NCI-H460 (cell line): ENCODE measurements around the gene DHX8. TPM values are rescaled to one million over a fixed set of nuclear protein-coding genes. Genes with fewer than 3 reads are reported as not detected.
"Not testable (repeated sequence)": the region's sequence is repeated elsewhere in the genome, so short reads cannot be mapped to it uniquely, and the experiment has no call there.

Experiments used
- DNase-seq: peaks from one replicate; pipeline ENCODE4 v3.0.0-alpha.2; 2016; ENCODE audit warnings: low read depth; ENCODE audit errors: extremely low read depth
- polyA plus RNA-seq: library from polyadenylated mRNA; depleted of rRNA; stranded (reverse); fragments of >200 nt; gene quantifications from 2 replicates; pipeline ENCODE4 v1.2.3, GENCODE V29; 2014; cell fraction: nucleus; rRNA removed
- total RNA-seq: library from RNA; depleted of rRNA; stranded (reverse); fragments of >200 nt; shearing (Covaris generic); gene quantifications from 2 replicates; pipeline ENCODE4 v1.2.3, GENCODE V29; 2014; rRNA removed

DHX8 gene
- 45.8 and 54.1 TPM in 2 replicates for total RNA-seq
- polyA plus RNA-seq, result 14.2 and 20.4 TPM in 2 replicates

DNA sequence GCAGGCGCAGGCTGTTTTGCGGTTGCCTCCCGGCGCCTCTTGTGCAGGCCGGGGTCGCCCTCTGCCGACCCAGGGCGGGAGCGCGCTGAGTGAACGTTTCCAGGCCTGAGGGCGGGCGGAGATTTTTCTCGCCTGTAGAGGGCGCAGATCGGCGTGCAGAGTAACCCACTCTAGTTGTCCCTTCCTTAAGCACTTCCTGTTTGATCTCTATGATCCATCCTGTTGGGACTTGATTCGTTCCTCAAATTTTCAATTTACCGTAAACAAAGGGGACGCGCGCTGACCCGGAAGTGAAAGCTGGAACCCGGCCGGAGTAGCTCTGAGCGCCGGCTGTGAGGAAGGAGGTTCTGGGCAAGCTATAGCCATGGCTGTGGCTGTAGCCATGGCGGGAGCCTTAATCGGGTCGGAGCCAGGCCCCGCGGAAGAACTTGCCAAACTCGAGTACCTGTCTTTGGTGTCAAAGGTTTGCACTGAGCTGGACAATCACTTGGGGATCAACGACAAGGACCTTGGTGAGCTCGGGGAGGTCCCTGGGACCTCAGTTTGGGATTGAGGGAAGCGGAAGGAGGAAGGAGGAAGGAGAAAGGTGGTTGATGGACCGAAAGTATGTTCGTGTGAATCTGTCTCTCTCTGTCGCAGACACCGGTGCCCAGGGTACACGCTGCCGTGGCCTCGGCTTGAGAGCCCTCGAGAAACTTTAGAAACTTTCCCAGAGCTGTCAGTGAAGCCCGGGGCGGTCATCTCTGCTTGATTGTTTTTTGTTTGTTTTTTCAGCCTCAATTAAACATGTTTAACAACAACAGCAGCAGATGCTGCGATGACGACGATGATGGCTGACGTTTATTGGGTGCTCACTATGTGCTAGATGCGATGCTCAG lies at the start of gene DHX8:
Gene DHX8, plus strand, starts transcription at position 302 of the 878 bp plus-strand sequence. Its CDS starts 63 bp downstream, at position 365.
- DNase-seq, result peak; percentile 98

DNA sequence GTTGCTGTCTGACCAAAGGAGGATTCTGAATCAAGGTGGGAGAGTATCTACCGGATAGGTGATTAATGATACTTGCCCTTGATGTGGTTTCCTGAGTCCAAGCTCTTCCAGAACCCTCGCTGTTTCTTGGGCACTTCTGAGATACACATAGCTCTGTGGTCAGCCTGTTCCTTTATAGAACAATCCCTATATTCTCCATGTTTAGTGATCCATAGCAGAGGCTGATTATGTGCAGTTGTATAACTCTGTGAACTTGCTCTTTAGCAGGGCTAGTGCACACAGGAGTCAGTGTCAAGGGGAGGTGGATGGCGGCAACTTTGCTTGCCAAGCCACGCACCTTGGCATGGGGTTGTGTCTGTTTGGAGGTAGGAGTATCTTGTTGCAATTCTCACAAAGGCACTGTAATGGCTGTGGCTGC lies 48.9 kb upstream of the DHX8 start:
- no peak for DNase-seq

DNA sequence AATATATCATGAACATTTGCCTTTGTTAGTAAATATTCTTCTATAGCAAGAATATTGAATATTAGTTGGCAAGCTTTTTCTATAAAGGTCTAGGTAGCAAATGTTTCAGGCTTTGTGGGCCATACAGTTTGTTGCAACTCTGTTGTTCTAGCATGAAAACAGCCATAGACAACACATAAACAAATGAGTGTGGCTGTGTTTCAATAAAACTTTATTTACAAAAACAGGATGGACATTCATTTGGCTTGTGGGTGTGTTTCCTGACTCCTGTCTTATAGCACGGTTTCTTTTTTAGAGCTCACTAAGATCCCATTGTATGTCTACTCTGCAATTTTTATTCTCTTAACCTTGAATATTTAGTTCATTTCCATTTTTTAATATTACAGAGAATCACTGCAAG lies 46.0 kb upstream of the DHX8 start:
- no peak for DNase-seq

DNA sequence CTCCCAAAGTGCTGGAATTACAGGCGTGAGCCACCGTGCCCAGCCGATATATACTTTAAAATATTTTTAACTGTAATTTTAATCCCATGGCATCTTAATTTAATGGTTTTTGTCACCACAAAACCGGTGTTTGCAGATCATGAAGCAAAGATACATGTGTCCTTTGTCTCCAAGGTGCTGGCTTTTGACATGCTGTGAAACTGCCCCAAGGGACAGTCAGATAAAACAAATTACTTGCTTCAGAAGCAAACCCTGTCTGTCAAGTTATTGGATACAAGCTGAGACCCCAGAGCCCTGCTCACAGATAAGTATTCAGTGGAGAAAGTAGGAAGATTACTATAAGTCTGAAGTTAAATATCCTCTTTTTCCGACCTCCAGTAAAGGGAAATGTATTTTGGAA lies 45.1 kb upstream of the DHX8 start:
- no peak for DNase-seq

DNA sequence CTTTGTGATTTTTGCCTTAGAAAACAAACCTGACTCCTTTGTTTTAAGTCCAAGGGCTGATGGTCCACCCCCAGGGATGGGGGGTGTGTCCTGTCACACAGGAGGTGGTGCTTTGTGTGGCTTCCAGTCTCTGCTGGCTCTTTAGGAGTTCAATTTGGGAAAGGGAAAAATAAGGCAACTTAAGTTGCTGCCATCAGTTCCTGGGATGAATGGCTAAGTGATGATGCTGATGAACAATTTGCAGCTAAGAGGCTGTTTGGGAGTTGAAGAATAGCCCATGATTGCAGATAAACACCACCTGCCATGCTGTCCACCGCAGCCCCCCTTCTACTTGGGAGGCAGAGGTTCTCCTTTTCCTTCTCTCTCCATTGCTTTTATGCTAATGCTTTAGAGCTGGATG lies 44.7 kb upstream of the DHX8 start:
- no peak for DNase-seq

DNA sequence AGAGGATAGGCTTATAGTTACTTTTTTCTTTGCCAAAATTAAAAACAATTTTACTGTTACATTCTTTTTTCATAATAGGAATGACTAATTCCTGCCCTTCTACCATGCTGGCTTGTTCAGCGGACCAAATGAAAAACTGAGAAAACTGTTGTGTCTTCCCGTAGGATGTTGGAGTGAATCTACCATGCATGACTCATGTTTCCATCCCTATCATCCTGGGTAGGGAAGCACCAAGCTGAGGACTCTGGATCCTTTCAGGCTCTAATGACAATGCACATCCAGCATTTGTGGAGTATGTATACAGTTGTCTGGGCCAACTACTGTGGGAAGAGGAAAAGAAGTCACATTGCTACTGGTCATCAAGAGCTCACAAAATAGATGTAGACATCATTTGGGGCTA lies 41.1 kb upstream of the DHX8 start:
- no peak for DNase-seq

DNA sequence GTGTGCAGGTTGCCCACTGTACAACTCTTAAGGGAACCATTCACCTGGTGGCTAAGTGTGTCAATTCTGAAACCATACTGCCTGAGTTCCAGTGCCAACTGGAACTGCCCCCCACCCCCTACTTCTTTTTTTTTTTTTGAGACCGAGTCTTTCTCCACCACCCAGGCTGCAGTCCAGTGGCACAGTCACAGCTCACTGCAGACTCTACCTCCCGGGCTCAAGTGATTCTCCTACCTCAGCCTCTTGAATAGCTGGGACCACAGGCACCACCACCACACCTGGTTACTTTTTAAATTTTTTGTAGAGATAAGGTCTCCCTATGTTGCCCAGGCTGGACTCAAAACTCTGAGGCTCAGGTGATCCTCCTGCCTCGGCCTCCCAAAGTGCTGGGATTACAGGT lies 40.4 kb upstream of the DHX8 start:
- DNase-seq, result no peak

DNA sequence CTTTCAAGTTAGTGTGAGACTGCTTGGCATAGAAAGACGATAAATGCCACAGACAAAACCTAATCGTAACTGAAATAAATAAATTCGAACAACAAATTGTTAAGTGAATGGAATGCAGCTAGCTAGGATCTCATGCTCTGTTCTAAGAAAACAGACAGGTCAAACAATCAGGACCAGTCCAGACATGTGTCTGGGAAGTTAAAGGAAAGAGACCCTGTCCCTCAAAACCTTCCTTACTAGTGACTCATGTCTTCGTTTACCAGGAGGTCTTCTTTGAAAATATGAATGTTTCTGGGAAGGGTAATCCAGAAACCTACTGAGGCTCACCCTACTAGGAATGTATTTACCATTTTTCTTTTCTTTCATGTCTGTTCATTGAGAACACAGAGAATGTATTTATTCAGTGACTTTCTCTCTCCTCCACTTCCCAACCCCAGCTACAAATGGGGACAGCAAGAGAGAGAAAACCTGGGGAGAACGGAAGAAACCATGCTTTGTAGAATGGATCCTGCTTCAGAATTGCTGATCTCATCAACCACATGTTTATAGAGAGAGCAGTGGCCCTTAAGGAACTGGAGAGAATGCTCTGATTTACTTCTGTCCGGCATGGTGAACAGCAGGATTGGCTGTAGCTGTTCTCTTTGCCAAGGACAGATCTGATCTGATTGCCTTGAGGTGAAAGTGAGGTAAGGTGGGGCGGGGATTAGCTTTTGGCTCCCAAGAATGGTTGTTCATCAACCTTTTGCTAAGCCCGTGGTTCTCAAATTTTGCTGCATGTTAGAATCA lies 39.4 kb upstream of the DHX8 start:
- no peak for DNase-seq

DNA sequence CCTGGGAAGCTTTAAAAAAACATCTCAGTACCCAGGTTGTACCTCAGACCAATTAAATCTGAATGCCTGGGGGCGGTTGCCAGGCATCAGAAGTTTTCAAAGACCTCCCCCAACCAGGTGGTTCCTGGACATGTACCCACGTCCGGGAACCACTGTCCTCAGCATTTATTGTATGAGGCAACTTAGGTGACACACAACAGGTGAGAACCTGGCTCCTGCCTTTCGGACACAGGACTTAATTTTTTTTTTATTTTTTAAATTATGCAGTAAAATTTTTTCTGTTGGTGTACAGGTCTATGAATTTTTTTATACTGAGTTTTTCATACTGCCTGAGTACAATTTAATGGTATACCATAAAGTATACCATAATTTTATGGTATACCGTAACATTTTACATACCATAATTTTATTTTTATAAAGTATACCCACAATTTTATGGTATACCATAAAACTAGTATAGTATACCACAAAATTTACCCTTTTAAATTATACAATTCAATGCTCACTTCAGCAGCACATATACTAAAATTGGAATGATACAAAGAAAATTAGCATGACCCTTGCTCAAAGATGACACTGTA lies 38.7 kb upstream of the DHX8 start:
- DNase-seq, result no peak

DNA sequence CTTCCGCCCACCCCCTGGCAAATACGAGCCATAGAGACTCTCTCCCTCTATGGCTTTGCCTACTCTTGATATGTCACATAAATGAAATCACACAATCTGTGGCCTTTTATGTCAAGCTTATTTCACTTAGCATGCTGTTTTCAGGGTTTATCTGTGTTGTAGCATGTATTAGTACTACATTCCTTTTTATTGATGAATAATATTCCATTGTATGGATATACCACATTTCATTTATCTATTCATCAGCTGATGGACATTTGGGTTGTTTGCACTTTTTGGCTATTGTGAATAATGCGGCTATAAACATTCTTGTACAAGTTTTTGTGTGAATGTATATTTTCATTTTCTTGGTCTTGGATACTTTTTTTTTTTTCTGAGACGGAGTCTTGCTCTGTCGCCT lies 37.0 kb upstream of the DHX8 start:
- DNase-seq, result no peak

DNA sequence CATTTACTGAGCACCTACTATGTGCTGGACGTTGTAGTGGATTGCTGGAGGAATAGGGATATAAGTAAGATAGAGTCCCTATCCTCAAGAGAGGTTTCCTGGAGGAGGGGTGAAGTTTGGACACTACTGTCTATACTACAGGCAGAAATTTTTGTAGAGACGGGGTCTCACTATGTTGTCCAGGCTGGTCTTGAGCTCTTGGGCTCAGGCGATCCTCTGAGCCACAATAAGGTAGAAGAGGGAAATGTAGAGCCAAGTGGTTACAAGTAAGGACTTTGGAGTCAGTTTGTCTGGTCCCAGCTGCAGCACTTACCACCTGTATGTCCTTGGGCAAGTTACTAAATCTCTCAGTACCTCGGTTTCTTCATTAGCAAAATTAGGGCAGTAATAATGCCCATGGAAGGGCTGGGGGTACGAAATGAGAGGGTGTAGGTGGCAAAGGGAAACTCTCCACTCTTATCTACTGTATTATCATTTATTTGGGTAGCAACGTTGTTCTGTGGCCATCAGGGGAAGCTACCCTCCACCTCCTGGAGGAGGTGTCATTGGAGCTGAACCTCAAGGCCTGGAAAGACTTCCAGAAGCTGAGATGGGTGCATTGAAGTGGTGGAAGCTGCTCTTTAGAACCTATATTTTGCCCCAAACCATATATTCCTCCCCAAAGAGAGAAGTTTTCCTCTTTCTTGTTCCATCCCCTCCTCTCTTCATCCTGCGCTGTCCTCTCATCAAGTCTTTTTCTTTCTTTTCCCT lies 34.9 kb upstream of the DHX8 start:
- DNase-seq, result no peak

DNA sequence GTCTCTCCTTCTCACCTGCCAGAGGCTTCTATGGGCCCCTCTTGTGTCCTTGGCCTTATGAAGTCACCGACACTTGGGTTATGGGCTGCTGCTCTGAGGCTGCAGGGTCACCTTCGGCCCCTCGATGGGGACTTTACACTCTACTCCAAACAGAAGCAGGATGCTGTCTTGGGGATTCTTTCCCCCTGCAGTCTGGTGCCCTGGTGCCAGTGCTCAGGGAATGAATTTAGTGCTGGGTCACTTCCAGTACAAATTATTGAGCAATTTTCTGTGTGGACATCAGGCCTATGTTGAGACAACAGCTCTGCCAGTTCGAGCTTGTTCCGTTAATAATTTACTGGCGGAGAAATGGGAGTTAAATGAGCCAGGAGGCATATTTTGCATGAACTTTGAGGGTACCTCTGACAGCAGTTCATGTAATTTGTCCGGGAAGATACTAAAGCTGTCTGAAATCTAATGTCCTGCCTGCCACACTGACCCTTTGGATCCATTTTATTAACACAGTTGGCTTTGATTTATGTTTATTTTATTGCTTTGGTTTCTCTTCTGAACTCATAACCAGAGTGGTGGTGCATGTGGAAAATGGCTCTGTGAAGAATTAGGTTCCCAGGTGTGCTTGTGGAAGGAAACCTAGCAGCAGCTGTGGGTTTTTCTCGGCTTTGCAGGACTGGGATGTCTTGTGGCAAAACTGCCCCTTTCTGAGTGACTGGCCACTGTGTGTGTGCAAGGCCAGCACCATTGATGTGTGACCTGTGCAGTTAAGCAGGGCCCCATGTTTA lies 34.1 kb upstream of the DHX8 start:
- no peak for DNase-seq

DNA sequence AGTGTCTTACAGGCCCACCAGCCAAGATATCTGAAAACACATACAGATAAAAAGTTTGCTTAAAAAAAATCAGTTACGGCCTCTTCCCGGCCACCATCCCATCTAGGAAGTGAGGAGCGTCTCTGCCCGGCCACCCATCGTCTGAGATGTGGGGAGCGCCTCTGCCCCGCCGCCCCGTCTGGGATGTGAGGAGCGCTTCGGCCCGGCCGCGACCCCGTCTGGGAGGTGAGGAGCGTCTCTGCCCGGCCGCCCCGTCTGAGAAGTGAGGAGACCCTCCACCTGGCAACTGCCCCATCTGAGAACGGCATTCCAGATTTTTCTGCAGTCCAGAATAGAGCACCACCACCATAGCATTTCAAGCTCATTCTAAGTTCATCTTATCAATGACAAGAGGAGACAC lies 33.0 kb upstream of the DHX8 start:
- DNase-seq, result not testable (repeated sequence)

DNA sequence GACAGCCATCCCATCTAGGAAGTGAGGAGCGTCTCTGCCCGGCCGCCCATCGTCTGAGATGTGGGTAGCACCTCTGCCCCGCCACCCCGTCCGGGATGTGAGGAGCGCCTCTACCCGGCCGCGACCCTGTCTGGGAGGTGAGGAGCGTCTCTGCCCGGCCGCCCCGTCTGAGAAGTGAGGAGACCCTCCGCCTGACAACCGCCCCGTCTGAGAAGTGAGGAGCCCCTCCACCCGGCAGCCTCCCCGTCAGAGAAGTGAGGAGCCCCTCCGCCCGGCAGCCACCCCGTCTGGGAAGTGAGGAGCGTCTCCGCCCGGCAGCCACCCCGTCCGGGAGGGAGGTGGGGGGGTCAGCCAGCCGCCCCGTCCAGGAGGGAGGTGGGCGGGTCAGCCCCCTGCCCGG lies 32.0 kb upstream of the DHX8 start:
- DNase-seq, result not testable (repeated sequence)

DNA sequence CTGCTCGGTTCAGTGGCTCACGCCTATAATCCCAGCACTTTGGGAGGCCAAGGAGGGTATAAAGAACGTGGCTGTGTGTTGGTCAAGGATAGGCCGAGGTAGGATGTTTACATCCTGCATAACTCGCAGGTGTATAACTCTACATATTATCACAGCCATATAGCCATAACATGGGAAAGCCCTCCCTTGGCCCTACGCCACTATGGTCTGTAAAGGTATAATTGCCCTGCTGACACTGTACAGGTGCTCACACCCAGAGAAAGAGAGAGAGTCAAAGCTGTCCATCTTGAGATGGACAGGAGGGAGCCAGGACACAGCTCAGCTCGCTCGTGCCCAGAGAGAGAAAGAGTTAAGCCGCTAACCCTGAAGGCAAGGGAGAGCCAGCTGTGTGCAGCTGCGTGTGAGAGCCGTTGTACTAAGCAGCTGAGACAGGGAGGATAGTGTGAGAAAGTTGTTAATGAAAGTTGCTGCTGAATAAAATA lies 30.4 kb upstream of the DHX8 start:
- DNase-seq, result no peak

DNA sequence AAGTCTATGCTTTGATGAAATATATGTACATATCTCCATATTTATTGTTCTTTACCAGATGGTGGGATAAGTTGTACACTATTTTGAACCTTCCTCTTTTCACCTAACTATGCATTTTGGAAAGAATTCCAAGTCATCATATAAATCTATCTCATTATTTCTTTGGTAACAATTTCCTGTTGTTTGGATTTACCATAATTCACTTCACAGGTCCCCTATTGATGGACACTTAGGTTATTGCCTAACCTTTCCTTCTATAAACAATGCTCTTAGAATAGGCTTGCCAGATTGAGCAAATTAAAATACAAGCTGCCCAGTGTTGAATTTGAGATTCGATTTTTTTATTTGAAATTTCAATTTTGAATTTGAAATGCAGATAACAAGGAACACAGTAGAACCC lies 28.9 kb upstream of the DHX8 start:
- no peak for DNase-seq

DNA sequence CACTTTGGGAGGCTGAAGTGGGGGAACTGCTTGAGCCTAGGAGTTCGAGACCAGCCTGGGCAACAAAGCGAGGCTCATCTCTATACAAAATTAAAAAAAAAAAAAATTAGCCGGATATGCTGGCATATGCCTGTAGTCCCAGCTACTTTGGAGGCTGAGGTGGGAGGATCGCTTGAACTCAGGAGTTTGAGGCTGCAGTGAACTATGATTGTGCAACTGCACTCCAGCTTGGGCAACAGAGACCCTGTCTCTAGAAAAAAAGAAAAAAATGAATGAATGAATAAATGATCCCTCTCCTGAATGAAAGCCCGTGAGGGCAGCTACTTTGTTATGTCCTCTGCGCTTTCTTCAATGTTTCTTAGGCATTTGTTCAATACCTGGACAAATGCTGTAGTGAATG lies 27.7 kb upstream of the DHX8 start:
- DNase-seq, result no peak

DNA sequence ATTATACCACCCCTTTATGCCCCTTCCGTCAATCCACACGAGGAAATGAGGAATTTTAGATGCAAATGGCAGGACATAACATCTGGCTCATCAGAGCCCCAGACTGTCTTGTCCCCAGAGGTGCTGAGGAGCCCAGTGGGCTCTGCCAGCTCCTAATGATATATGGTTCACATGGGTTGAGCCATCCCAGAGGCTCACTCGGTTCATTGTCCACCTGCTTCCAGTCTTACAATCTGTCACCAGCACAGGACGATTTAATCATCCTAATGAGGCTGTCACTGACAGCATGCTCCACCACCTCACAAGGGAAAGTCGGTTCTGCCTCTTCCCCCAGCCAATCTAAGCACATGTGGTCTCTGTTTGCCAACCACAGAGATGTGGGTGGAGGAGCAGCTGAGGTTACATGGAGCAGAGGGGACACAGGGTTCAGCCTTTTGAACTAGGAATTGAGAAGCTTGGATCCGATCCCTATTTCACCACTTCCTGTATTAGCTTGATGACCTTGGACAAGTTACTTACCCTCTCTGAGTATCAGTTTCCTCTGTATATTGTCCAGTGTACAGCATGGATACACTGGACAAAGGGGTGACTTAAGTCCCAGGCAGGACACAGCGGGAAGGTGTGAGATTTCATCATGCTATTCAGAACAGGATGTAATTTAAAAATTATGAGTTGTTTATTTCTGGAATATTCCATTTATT lies 27.0 kb upstream of the DHX8 start:
- peak; percentile 92 for DNase-seq

DNA sequence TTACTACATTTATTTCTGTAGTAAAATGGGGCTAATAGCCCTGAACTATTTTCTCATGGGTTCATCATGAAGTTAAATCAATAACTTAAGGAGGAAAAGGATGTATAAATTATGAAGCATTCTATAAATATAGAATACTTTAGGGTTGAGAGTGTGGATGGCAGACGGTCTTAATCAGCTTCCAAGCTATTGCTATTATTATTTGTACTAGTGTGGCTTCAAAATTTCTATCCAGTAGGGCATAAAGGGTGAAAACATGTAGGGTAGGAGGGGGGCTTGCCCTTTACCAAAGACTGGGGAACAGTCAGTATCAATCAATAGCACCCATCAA lies 26.4 kb upstream of the DHX8 start:
- no peak for DNase-seq
